HFF-Myc (cell line): ENCODE data around the gene COG7.

Source experiments
- DNase-seq: peaks from one replicate; pipeline ENCODE4 v3.0.0-alpha.2; 2011; ENCODE audit warnings: low read depth; ENCODE audit errors: extremely low read depth
- H3K4me3 ChIP-seq: replicated peaks from 2 replicates; pipeline ENCODE4 v1.5.1; 2011; ENCODE audit warnings: low read depth, mild to moderate bottlenecking, control low read depth, low read length
- TF ChIP-seq, protein P1 (sequence below): IDR thresholded peaks from 2 replicates; pipeline ENCODE4 v1.5.1; 2012; ENCODE audit warnings: mild to moderate bottlenecking, low read depth, low read length, control low read depth; ENCODE audit errors: missing control alignments

COG7 gene

DNA sequence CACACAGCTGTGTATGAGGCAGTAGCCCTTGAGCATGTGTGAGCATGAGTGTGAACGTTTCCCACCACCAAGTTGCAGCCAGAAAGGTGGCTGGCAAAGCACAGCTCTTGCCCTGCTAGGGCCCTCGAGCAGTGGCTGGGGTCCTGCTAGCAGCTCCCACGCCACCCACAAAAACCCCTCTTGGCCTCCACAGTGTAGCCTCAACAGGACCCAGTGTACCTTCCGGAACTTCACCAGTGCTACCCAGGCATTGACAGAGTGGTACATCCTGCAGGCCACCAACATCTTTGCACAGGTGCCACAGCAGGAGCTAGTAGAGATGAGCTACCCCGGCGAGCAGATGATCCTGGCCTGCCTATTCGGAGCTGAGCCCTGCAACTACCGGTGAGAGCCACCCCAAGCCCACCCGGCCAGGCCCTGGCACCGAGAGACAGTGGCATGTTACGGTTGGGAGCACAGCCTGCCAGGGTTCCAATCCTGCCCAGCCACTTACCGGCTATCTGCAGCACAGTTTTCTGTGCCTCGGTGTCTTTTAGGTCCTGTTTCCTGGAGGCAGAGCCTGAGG, 97.8 kb downstream of the COG7 start:
- DNase-seq: no peak
- no peak overlapping the region for H3K4me3 ChIP-seq
- TF ChIP-seq, protein P1, sequence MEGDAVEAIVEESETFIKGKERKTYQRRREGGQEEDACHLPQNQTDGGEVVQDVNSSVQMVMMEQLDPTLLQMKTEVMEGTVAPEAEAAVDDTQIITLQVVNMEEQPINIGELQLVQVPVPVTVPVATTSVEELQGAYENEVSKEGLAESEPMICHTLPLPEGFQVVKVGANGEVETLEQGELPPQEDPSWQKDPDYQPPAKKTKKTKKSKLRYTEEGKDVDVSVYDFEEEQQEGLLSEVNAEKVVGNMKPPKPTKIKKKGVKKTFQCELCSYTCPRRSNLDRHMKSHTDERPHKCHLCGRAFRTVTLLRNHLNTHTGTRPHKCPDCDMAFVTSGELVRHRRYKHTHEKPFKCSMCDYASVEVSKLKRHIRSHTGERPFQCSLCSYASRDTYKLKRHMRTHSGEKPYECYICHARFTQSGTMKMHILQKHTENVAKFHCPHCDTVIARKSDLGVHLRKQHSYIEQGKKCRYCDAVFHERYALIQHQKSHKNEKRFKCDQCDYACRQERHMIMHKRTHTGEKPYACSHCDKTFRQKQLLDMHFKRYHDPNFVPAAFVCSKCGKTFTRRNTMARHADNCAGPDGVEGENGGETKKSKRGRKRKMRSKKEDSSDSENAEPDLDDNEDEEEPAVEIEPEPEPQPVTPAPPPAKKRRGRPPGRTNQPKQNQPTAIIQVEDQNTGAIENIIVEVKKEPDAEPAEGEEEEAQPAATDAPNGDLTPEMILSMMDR: no peak

DNA sequence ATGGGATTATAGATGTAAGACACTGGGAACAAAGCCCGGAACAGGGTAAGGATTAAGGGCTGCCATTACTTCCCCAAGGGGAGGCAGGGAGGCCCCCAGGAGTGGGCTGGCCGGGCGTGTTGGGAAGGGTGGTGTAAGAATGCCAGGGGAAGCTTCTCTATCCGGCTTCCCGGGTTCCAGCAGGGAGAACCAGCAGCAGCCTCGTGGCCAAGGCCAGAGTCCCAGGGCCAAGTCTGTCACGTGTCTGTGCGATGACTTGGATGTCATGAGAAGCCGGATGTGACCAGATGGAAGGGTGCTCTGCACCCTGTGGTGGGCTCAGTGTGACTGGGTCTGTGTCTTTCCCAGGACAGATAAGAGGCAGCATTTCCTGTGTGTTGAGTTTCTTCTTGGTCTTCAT, 98.7 kb downstream of the COG7 start:
- DNase-seq: no peak
- no peak overlapping the region for H3K4me3 ChIP-seq
- TF ChIP-seq, protein P1: no peak

DNA sequence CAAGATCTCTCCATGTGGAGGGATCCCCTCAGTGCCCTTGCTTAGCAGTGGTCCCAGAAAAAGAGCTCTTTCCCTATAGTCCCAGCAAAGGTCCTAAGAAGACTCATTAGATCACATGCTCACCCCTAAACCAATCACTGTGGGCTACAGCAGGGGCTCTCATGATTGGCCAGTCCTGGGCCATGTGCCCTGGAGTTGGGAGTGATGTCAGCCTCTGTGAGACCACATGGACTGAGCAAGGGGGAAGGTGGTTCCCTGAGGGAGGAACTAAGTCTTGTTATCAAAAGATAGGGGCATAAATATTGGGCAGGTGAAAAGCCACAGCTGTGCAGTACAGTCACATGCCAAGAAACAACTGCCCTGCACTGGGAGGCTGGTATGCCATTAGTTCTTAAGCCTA, 99.5 kb downstream of the COG7 start:
- DNase-seq: no peak
- TF ChIP-seq, protein P1: no peak
- no peak overlapping the region for H3K4me3 ChIP-seq

DNA sequence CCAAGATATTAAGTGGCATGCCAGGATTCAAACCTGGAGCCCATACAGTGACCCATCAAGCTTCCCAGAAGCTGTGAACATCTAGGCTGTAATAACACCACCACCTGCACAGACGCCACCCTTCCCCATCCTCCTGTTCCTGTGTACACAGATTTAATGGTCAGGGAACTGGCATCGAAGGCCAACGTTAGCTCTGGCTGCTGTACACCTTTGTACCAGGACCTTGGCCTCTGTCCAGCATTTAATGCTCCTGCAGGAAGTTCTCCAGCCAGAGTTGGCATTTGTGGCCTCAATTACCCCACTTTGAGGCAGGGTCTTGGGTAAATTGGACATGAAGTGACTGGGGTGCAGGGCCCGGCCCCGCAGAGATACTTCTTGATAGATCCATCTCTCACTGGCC, 101.6 kb downstream of the COG7 start:
- DNase-seq: no peak
- TF ChIP-seq, protein P1: no peak
- H3K4me3 ChIP-seq: no peak overlapping the region

DNA sequence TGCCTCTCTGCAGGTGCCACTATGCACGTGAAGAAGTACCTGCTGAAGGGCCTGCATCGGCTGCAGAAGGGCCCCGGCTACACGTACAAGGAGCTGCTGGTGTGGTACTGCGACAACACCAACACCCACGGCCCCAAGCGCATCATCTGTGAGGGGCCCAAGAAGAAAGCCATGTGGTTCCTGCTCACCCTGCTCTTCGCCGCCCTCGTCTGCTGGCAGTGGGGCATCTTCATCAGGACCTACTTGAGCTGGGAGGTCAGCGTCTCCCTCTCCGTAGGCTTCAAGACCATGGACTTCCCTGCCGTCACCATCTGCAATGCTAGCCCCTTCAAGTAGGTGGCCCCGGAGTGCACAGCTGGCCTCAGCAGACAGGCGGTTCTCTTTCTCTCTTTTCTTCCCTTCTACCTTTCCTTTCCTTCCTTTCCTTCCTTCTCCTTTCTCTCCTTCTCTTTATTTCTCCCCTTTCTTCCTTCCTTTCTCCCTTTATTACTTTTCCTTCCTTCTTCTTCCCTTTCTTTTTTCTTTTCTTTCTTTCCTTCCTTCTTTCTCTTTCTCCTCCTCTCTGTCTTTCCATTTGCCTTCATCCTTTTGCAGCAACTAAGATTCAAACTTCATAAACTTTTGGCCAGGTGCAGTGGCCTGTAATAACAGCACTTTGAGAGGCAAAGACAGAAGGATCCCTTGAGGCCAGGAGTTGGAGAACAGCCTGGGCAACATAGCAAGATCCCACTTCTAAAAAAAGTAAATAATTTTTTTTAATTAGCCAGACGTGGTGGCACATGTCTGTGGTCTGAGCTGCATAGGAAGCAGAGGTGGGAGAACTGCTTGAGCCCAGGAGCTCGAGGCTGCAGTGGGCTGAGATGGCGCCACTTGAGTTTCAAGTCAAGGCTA, 104.2 kb downstream of the COG7 start:
- DNase-seq: no peak
- no peak overlapping the region for H3K4me3 ChIP-seq
- TF ChIP-seq, protein P1: peak; percentile 19

DNA sequence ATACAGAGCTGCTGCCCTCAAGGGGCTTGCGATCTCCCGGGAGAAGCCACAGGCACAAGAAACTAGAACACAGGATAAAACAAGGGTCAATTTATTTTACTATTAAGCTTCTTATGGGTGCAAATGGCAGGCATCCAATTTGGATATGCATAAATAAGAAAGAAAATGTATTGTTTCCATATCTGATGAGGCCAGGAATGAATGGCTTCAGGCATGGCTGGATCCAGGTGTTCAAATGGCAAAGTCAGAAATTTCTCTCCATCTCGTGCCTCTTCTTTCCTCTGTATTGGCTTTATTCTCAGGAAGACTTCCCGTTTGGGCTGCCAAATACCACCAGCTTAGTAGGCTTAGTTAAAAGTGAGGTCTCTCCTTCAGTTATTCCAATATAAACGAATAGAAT, 107.8 kb downstream of the COG7 start:
- no peak for DNase-seq
- no peak overlapping the region for H3K4me3 ChIP-seq
- TF ChIP-seq, protein P1: no peak
